ENCODE data around the gene RNF113B. TPM values are rescaled to one million over a fixed set of nuclear protein-coding genes. Genes with fewer than 3 reads are reported as not detected.

Gene RNF113B
- total RNA-seq, 1 donor from 2014 or later, result not detected

DNA sequence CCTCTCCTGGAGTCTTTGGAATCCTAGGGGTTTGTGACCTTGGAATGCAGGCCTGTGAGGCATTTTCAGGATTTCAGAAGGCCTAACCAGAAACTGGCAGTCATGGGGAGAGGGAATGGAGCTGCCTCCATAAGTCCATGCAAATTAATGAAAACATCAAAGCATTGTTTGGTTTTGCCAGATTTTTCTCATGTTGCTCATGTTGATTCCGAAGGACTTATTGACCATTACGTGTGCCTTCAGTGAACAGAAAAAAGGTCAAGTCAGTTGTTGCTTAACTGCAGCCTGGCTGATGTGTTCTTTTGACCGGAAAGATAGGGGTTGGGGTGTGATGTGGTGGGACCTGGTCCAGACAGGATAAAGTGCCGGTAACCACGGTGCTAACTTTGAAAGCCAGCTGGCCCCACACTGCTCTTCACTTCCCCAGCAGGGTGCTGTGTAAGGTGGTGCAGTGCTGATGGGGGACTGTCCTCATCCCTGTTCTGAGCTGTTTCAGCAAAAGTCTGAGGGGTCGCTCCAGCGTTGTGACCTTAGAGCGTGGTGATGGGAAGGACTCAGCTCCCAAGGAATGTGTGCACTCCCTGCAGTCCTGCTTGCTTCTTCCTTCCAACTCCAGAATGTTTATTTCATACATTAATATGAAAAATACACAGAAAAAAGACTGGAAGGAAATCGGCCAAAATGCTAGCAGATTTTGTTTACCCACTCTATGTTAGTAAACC lies 3.5 kb downstream of the RNF113B start:
- DNase-seq, result no peak

DNA sequence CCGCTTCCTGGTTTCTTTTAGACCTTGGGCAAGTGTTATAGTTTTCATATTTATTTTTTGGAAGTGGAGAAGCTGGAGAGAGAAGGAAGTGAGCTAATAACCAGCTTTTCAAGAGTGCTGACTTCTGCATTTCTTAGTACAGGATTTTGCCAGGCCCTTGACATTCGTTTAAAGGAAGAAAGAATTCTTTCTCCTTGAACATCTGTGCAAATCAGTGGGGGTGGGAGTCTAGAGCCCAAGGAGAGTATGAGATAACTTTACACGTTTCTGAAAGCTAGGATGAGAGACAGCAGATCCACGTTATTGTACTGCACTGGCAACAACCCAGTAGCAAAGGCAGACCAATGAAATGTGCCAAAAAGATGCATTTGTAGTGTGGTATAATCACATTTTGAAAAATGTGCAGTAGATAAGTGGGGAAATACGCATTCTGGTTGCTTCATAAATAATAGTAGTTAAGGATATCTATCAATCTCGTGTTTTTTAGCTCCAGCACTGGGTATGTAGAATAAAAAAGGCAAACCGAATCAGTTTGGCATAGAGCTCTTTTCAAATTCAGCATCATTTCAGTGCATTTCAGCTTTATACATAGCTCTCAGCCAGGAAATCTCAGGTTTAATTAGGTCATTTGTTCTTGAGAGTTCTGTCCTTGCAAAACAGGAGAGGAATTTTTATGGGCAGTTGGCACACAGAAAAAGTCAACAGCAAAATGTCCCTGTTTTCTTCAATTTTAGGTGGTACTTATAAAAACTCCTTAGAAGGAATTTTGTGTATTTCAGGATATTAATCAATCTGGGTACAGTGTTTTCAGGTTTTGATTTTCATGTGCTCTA lies 4.3 kb downstream of the RNF113B start:
- peak; percentile 30 for DNase-seq

DNA sequence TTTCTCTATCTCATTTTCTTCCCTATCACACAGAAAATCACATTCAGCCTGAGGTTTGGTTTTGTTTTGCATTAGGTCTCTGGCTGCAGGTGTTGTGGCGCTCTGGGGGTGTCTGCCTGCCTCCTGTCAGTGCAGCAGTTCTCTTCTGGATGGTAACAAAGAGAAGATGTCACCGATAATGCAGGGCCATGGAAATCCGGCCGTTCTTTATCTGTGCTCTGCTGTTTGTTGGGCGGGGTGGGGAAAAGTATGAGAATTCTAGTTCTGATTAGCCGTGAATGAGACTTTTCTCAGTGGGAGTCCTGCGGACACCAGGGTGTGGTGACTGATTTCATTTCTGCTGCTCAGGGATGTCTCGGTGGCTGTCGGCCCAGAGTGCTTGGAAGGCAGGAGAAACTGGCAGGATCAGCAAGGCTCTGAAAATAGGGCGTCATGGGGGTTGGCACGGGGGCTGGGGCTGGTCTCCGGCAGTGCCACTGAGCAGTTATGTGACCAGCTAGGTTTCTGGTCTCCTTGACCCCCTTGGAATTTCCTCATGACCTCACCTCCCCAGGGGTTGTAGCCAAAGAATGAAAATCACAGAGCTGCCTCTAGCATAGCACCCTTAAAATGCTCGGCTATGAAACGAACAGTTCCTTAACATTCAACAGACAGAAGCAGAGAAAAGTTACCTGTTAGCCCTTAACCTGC lies 5.0 kb downstream of the RNF113B start:
- no peak for DNase-seq

DNA sequence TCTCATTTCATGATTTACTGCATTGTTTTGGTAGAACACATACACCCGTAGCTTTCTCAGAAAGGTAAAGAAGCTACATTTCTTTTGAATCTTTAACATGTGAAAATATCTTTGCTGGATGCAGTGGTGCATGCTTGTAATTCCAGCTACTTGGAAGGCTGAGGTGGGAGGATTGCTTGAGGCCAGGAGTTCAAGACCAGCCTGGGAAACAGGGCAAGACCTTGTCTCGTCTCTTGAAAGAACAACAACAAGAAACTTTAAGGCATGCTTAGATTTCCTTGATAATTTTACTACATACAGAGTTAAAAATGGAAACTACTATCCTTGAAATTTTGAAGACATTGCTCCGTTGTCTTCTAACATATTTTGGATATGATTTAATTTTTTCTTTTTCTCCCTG lies 7.7 kb downstream of the RNF113B start:
- DNase-seq, result no peak

DNA sequence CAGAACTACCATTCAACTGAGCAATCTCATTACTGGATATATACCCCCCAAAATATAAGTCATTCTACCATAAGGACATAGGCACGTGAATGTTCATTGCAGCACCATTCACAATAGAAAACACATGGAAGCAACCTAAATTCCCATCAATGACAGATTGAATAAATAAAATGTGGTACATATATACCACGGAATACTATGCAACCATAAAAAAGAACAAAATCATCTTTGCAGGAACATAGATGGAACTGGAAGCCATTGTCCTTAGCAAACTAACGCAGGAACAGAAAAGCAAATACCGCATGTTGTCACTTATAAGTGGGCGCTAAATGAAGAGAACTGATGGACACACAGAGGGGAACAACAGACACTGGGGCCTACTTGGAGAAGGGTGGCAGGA lies 14.1 kb downstream of the RNF113B start:
- no peak for DNase-seq

DNA sequence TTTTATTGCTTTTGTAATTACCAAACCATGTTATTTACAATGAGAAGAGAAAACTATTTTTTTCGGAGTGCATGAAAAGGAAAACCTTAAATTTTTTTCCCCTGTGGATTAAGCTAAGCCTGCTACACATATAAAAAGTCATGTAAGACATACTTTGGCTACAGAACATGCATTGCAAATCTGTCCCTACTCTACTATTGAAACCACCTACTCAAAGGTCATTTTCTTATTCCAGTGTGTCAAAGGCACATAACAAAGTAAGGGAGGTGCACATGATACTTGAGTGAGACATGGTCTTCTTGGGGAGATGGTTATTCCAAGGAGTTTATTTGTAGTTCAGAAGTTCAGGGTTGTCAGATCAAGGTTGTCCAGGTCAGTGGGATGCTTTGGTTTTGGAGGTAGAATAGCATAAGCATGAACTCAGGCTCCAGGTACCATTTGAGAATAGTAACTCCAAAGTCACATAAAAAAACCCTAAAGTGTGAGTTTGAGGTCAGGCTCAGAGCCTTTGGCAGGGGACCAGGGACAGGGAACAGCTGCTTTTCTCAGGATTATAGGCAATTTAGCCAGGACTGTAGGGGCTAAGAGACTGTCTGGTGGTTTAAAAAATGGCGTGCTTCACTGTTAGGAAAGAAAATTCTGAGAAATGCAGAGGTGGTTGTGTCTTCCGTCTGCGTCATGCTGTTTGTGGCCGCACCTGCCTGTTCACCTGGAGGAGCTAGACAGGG lies 18.7 kb downstream of the RNF113B start:
- DNase-seq, result no peak

DNA sequence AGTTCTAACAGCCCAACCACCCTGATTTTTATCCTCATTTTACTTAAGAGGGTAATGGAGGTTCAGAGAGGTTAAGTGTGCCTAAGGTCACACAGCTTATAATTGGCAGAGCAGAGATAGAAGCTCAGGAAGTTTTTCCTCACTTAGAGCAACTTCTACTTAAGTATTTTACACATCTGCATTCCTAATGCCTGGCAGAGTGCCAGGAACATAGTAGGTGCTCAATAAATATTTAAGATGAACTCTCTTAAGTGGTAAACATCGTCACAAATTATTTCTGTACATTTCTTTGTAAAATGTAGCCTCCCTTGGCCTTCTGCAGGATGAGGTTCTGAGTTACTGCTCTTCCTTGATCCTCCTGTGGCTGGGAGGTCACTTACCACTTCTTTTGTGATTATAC lies 19.5 kb downstream of the RNF113B start:
- no peak for DNase-seq

DNA sequence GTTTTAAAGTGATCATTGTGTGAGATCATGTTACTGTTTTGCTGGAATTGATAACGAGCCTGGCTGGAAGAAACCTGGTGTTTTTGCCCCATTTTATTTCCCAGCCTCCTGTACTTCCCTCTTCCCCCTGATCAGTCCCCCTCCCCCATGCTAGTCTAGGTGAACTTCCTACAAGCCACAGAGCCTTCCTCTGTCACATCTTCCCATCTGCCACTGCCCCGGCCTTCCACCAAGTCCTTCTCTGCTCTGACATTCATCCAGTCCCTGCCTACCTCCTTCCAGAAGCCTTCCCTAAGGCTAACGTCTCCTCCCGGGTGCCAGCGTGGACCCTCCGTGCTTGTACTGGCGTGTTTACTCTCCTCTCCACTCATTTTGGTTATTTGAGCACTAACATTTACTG lies 19.9 kb downstream of the RNF113B start:
- DNase-seq, result no peak

DNA sequence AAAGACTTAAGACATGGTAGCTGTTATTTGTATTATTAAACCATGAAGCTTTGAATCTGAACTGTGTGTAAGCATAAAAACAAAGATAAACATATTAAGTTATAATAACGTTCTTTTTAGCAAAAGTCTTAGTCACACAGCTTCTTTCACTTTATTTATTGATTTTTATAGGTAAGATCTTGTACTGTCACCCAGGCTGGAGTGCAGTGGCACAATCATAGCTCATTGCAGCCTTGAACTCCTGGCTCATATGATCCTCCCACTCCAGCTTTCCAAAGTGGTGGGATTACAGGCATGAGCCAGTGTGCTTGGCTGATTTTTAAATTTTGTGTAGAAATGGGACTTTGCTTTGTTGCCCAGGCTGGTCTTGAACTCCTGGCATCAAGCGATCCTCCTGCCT lies 20.8 kb downstream of the RNF113B start:
- DNase-seq, result no peak

DNA sequence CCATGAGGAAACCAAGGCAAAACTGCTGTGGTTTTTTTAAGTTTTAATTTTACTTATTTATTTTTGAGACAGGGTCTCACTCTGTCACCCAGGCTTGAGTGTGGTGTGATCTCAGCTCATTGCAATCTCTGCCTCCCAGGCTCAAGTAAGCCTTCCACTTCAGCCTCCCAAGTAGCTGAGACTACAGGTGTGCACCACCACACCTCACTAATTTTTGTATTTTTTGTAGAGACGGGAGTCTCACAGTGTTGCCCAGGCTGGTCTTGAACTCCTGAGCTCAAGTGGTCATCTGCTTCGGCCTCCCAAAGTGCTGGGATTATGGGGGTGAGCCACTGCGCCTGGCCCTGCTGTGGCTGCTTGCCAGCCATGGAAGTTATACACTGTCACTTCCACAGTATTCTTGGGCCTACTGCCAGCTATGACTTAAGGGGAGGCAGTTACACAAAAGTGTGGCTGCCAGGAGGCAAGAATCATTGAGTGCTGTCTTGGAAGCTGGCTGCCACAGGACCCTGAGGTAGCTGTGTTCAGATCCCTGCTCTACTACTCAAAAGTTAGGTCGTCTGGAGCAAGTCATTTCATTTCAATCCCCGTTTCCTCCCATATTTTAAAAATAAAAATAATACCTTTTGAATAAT lies 21.5 kb downstream of the RNF113B start:
- no peak for DNase-seq

DNA sequence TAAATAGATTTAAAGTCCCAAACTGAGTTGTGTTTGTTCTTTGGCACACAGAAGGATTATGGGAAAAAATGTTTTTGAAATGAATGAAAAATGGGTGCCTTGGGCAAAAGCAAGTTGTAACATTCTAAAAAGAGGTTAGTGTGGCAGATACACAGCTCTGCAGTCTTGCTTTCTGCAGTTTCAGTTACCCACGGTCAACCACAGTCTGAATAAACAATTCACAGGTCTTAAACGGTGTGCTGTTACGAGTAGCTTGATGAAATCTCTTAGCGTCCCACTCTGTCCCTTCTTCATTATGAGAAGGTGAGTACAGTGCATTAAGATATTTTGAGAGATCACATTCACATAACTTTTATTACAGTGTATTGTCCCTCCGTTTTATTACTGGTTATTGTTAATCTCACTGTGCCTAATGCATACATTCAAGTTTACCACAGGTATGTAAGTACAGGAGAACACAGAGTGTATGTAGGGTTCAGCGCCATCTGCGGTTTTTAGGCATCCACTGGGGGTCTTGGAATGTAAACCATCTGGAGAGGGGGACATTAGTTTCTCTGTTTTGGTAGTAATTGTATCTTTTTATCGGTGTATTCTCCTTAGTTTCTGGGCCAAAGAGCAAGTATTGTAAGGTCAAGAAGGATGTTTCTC lies 26.1 kb downstream of the RNF113B start:
- no peak for DNase-seq

DNA sequence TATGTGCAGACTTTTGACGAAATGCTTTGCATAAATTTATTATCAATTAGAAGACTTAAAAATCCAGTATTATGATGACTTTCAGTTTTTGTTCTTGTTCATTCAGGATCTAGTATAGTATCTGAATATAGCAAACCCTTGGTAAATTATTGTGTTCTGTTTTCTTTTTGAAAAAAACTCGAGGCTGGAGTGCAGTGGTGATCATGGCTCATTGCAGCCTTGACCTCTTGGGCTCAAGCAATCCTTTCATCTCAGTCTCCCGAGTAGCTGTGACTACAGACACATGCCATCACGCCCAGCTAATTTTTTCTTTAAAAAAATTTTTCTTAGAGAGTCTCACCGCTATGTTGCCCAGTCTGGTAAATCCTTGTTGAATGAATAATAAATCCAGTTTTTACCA lies 29.5 kb downstream of the RNF113B start:
- DNase-seq, result no peak

DNA sequence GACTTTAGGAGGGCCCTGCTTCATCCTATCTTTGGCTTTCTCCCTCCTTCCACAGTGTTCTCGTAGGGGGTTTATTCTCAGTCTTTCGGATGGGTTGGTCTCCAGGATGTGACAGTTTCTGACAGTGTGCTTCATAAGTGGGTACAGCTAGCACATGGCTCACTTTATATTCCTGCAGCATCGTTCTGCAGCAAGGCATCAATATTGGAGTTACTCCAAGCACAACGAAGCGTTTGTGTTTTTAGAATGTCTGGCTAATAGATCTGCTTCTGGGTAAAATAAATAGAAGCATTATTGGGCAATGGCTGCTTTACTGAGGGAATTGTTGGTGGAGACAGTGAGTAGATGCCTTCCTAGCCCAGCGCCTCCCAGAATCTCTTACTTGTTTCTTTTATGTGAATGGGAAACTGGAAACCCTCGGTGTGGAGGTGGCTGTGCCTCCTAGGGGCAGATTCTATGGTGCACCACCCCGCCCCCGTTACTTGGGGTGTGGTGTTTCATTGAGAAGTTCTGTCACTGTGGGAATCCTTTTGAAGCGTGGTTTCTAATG lies 32.2 kb downstream of the RNF113B start:
- DNase-seq, result peak; percentile 43

DNA sequence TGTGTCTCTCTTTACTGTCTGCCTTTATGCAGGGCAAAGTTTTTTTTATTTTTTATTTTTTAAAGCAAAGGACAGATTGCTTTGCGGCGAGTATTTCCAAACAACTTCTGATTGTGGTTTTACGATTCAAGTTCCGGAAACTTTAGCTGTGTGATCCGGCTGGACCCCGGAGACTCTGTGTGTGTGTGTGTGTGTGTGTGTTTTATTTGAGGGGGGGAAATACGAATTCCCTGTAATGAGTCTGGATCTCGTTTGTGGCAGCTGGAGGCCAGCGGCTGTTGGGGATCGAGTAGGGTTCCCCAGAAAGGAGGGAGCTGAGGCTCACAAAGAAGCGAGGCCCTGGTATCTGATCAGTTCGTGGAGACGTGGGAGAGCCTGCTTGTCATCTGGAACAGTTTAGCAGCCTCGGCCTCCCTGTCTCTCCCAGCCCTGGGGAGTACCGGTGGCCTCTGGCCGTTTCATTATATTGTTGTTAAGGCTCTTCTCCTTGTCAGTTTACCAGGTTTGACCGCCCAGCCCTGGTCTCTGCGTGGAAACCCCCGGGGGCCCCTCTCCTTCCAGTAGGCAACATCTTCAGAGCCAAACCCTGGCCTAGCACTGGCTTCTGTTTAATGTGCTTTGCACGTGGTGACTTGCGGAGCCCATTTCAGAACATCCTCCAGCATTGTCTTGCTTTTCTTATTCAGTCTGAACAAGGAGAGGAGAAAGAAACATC lies 32.9 kb downstream of the RNF113B start:
- DNase-seq, result peak; percentile 67

DNA sequence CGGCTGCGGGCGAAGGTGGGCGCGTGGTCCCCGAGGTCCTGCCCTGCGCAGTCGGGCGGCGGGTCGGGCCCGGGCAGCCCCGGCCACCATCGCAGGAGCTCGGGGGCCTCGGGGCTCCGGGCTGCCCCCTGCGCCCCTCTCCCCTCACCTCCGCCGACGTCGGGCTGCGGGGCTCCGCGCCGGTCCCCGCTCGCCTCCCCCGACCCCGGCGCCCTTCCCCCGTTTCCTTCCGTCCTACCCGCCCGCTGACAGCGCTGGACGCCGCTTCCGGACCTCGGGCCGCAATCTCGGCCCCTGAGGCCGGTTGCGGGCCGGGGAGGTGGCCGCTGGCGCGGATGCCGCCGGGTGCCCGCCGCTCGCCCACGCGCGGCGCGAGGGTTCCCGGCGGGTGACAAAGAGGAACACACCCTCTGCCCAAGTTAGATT lies 33.5 kb downstream of the RNF113B start:
- DNase-seq, result no peak

DNA sequence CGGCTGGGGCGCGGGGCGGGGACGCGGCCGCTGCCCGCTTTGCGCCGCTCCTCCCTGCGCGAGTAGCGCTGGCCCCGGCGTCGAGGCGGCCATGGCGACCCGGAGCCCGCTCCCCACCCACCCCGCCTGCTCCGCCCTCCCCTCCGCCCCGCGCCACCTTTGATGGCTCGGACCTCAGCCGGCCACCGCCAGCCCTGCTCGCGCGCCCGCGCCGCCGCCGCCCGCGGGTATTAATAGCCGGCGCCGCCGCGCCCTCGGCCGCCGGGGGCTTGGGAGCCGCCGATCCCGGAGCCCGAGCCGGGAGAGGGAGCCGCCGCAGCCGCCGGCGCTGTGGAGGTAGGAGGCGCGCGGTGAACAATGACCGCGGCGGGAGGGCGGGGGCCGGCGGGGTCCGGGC lies 33.9 kb downstream of the RNF113B start:
- DNase-seq, result no peak

DNA sequence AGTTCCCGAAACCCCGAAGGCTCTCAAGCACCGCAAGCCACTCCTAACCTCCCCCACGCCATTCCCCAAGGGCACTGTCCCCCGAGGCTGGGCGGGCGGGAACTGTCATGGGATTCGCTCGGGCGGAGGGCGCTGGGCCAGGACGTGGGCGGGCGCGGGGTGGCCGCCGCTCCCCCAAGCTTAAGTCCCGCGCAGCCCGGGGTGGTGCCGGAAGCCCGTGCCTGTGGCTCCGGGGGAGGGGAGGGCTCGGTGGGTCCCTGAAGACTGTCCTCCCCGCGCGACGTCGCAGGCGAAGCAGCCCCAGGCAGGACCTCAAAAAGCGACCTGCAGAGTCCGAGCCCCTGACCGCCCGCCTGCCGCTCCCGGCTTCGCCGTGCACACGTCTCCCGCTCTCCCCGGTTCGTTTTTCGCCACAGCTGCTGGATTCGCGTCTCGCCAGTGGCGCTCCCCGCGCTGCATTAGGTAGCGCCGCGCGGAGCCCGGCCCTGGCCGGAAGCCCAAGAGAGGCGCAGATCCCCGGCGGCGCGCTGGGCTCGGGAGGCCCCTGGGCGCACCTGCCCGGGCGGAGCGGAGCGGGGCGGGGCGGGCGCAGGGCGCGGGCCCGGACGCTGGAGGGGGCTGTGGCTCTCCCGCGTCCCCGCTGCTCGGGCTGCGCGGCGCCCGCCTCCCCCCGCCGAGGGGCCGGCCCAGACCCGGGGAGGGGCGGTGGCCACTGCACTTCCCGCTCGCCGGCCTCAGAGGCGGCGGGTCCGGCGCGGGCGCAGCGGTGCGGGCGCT lies 34.5 kb downstream of the RNF113B start, which contains the start of gene FARP1:
TSS of gene FARP1 (plus strand) at position 715 of the 777 bp plus-strand sequence. CDS start 70,149 bp downstream, outside the sequence.
- DNase-seq, result peak; percentile 56

DNA sequence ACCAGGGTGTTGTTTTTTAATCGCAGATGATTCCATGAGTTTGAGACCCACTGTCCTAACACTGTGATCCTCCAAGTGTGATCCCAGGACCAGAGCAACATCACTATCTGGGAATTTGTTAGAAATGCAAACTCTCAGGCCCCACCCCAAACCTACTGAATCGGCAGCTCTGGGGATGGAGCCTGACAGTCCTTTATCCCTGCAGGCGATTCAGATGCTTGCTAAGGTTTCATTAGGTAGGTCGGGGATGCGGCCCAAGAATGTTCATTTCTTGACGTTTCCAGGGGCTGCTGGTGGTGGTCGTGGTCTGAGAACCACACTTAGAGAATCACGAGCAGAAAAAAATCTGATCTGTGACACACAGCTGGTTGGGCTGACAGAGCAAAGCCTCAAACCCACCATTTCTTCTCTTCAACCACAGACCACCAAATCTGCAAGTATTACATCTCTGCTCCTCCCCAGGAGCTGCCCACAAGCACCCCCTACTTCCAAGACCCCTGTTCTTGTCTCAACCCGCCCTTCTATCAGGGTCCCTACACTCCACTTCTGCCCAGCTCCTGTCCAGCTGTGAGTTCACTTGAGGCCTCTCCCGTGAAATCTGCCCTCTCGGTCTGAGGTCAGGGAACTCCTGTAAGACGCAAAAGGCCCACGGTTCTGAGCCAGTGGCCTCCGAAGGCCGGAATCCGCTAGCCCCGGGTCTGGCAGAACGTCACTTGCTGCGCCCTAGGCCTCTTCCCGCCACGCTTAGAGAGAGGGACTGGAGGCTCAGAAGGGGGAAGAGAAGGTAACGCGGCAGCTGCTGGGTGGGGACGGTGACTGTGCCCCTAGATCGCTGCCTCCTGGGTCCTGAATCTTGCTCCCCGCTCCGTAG lies 35.3 kb downstream of the RNF113B start:
- DNase-seq, result no peak
